H7 (cell line): Measurements from ENCODE around the gene PAM16. TPM values are rescaled to one million over a fixed set of nuclear protein-coding genes. Genes with fewer than 3 reads are reported as not detected.
A peak's percentile ranks its signal among the peaks of the same experiment; 100 is the strongest.
"Not testable (repeated sequence)": the region's sequence is repeated elsewhere in the genome, so short reads cannot be mapped to it uniquely, and the experiment has no call there.

Experiments used
- DNase-seq: peaks from one replicate; pipeline ENCODE4 v3.0.0; 2012
- H3K27me3 ChIP-seq: 2 replicates; pipeline ENCODE4 v1.6.0; 2011; ENCODE audit warnings: mild to moderate bottlenecking, low read length; ENCODE audit not compliant: control insufficient read depth, insufficient read depth
- H3K36me3 ChIP-seq: replicated peaks from 2 replicates; pipeline ENCODE4 v1.5.1; 2011; ENCODE audit warnings: low read length; ENCODE audit not compliant: control insufficient read depth, insufficient read depth
- H3K4me3 ChIP-seq: 2 replicates; pipeline ENCODE4 v1.5.1; 2011; ENCODE audit warnings: low read depth, mild to moderate bottlenecking, control low read depth, low read length, moderate library complexity; ENCODE audit not compliant: insufficient read depth
- total RNA-seq: library from RNA; depleted of rRNA; stranded (reverse); fragments of >200 nt; shearing (Covaris generic); gene quantifications from 2 replicates; pipeline ENCODE4 v1.2.3, GENCODE V29; 2014; rRNA removed

The PAM16 gene
- total RNA-seq: 92.3 and 115 TPM in 2 replicates

- H3K4me3 ChIP-seq: peak within 1 kb of the TSS; percentile 96
- H3K36me3 ChIP-seq: peaks cover 3% of the 10 kb centered on the region
- H3K27me3 ChIP-seq: no peaks in the 10 kb centered on the region
- peak; percentile 99 for DNase-seq
Measured at GRCh38 chr16:4350787-4351659, at the start of gene PAM16. Gene PAM16, minus strand, starts transcription at chr16:4351321. Its CDS starts 87 bp downstream, at chr16:4351234.

- H3K27me3 ChIP-seq: no peaks in the 10 kb centered on the region
- peaks cover 1% of the 10 kb centered on the region for H3K36me3 ChIP-seq
- DNase-seq: no peak
- no peak overlapping the region for H3K4me3 ChIP-seq
Measured at GRCh38 chr16:4399001-4399730, 48.0 kb upstream of the PAM16 start.

DNA sequence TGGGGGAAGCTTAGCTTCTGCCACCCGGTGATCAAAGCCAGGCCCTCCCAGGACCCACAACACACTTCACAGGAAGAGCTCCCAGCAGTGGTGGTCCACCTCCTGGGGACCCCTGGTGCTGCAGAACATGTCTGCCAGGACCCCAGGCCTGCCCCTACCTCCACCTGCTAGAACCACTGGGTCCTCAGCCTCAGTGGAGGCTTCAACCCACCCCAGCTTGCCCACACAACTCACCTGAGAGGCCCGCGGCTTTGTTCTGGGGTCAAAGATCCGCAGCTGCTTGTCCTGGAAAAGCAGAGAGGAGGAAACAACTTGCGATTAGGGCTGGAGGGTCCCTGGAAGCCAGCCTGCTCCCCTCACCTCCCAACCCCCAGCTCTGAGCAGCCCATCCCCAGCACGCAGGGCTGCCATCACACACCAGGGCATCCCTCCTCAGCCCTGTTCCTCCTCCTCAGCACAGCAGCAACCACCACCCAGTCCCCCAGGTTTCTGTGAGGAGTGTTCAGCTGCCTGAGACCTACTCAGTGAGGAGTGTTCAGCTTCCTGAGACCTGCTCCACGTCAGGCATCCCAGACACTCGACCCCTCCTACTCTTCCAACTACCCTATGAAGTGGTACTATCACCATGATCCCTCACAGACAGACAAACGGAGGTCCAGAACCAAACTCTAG lies 44.1 kb upstream of the PAM16 start:
- Histone ChIP-seq H3K27me3 (no peaks in the 10 kb centered on the region), H3K4me3 (no peak overlapping the region), H3K36me3 (peaks cover 1% of the 10 kb centered on the region; the same call in 1 of the 2 replicates)
- DNase-seq: no peak

GRCh38 chr16:4393850-4394249 lies 42.7 kb upstream of the PAM16 start:
- DNase-seq, H3K4me3 ChIP-seq, H3K36me3 ChIP-seq, H3K27me3 ChIP-seq: not testable (repeated sequence)

GRCh38 chr16:4393240-4393600 lies 42.1 kb upstream of the PAM16 start:
- H3K36me3 ChIP-seq: peaks cover 1% of the 10 kb centered on the region; the same call in 1 of the 2 replicates
- DNase-seq: no peak
- no peak overlapping the region for H3K4me3 ChIP-seq
- H3K27me3 ChIP-seq: no peaks in the 10 kb centered on the region

GRCh38 chr16:4392382-4393239 lies 41.5 kb upstream of the PAM16 start:
- peak; percentile 96 for DNase-seq
- no peak overlapping the region for H3K4me3 ChIP-seq

GRCh38 chr16:4391631-4392381 lies 40.7 kb upstream of the PAM16 start:
- Histone ChIP-seq H3K36me3 (peaks cover 1% of the 10 kb centered on the region; the same call in 1 of the 2 replicates), H3K27me3 (no peaks in the 10 kb centered on the region), H3K4me3 (no peak overlapping the region)
- DNase-seq: peak; percentile 97

More at GRCh38 chr16:4392382-4393239, 41.5 kb upstream of the PAM16 start:
- Histone ChIP-seq H3K36me3 (peaks cover 1% of the 10 kb centered on the region; the same call in 1 of the 2 replicates), H3K27me3 (no peaks in the 10 kb centered on the region)

GRCh38 chr16:4390266-4391260 lies 39.4 kb upstream of the PAM16 start:
- Histone ChIP-seq H3K27me3 (no peaks in the 10 kb centered on the region), H3K4me3 (no peak overlapping the region), H3K36me3 (peaks cover 1% of the 10 kb centered on the region; the same call in 1 of the 2 replicates)
- peak; percentile 90 for DNase-seq

DNA sequence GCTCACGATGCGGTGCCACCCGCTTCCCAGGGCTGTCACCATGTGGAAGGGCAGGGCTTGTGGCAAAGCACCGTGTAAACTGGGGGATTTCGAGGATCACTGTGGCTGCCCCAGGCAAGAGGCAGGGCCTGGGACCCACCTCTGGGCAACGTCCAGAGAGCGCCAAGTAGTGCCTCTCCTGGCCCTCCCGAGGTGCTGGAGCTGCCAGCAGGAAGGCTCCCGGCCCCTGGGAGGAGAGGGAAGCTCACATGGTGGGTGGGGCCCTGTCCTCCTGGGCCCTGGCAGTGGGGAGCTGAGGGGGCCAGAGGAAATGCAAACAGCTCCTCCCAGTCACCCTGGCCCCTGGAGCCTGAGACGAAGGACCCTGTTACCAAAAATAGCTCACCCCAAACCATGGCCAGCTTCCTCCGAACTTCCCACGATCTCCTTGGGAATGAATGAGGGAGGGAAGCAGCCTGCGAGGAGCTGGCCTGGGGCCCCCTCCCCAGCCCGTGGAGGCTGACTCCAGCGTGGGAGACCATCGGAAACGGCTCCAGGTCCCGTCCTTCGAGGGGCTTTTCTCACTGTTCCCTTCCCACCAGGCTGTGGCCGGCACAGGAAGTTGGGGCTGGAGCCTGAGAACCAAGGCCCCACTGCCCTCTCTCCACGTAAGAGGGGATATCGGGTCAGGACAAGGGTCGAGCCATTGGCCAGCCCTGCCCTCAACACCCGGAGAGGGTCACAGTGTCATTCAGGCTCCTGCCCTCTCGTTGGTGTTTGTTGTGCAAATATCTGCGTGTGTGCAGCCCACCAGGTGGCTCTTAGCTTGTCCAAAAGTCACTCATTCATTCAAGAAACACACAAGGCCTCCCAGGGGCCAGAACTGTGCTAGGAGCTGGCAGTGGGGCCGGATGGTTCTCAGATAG lies 38.2 kb upstream of the PAM16 start:
- no peaks in the 10 kb centered on the region for H3K27me3 ChIP-seq
- no peaks in the 10 kb centered on the region; the same call in 1 of the 2 replicates for H3K36me3 ChIP-seq
- DNase-seq: peak; percentile 74
- no peak overlapping the region for H3K4me3 ChIP-seq

DNA sequence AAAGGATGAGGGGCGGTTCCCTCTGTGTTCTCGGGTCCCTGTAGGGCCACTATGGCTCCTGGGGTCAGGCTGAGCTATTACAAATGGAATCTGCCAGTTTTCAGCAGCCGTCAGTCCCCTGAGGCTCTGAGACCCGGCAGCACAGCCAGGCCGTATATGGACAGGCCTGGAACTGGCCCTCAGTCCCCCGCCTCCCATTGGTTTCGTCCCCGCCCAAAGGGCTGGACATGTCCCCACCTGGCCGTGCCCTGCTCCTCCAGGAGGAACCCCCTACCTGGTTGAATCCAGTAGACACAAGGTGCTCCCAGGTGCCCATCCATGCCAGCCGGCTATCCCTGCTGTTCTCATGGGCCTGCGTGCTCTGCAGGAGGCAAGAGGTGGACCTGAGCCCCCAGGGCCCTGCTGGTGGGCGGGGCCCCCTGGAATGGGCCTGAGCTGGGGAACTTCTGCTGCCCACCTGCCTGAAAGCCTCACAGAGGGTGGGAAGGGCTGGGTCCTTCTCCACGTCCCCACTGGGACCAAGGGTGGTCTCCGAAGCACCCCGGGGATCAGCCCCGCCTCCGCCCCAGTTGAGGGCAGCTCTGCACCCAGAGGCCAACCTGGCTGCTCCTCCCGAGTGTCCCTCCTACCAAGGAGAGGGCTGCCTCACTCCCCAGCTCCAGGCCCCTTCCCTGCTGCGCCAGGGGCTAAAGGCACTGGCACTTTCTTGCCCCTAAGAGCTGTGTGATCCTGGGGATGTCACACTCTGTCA lies 37.3 kb upstream of the PAM16 start:
- no peak overlapping the region for H3K4me3 ChIP-seq
- no peaks in the 10 kb centered on the region for H3K27me3 ChIP-seq
- DNase-seq: peak; percentile 73
- no peaks in the 10 kb centered on the region; the same call in none of the 2 replicates for H3K36me3 ChIP-seq

DNA sequence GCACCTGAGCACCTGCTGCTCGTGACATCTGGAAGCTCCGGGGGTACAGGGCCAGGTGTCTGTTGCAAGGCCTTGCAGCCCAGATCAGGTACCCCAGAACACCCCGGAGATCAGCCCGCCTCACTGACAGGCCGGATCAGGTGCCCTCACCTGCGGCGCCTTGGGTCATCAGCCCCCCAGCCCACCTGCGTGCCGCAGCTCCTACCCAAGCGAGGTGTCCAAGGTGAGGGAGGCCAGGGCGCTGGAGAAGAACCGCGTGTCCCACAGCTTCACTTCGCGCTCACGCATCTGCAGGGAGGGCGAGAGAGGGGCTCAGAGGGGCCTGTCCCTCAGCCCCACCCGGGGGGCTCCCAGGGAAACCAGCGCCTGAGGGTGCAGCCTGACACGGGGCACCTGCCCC lies 36.7 kb upstream of the PAM16 start:
- Histone ChIP-seq H3K4me3 (no peak overlapping the region), H3K27me3 (no peaks in the 10 kb centered on the region), H3K36me3 (no peaks in the 10 kb centered on the region; the same call in none of the 2 replicates)
- DNase-seq: no peak
